ENCODE results near the gene KCNQ1. TPM values are rescaled to one million over a fixed set of nuclear protein-coding genes. Genes with fewer than 3 reads are reported as not detected.

KCNQ1 gene
- total RNA-seq, 1 experiment from 2014 or later, result 2.5 TPM

DNA sequence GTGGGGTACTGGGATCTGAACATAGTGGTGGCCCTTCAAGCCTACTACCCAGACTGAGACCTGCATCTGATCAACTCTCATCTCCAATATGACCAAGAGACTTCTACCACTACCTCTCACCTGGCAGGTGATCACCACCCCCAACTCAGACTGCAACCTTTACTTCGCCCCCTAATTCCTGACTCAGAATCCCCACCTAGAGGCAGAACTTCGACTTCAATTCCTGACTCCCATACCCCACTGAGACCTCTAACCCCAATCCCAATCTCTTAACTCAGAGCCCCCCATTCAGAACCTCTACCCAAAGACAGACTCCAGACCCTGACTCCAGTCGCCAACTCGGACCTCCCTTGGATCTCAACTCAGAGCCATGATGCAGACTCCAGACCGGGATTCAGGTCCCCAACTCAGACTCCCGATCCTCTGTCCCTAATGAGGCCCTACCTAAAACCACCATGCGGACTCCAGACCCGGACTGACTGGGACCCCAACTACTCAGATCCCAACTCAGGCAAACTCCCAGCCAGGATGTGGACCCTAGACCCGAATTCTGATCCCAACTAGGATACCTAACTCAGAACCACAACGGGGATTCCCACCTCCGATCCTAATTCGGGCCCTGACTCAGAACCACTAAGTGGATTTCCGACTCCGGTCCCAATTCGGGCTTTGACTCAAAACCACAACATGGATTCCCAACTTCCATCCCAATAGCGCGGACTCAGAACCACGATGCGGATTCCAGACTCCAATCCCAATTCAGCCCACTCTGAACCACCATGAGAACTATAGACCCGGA is 253.8 kb downstream of the KCNQ1 start:
- H3K4me3 Mint-ChIP-seq, result peak overlapping the region; percentile 86
- peaks cover 15% of the 10 kb centered on the region; the same call in 1 of the 2 replicates for H3K36me3 Mint-ChIP-seq
- POLR2A ChIA-PET, result no interaction called here
- peaks cover 68% of the 10 kb centered on the region for H3K4me1 Mint-ChIP-seq
- ATAC-seq (no peak), DNase-seq (ENCODE audit: low spot score) (peak; percentile 9)
- CTCF ChIA-PET, result no interaction called here
- TF ChIP-seq JAZF1 (CRISPR knock-in tag; IDR thresholded peaks at IDR 0.05) (no peak), PRDM15 (CRISPR knock-in tag; IDR thresholded peaks at IDR 0.05) (peak; percentile 25; the same call in 1 of the 2 replicates)
- TF ChIP-seq, protein P1, sequence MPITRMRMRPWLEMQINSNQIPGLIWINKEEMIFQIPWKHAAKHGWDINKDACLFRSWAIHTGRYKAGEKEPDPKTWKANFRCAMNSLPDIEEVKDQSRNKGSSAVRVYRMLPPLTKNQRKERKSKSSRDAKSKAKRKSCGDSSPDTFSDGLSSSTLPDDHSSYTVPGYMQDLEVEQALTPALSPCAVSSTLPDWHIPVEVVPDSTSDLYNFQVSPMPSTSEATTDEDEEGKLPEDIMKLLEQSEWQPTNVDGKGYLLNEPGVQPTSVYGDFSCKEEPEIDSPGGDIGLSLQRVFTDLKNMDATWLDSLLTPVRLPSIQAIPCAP (CRISPR knock-in tag; IDR thresholded peaks at IDR 0.05), result no peak
- peaks cover 33% of the 10 kb centered on the region for H3K27me3 Mint-ChIP-seq (ENCODE audit: low read depth)
- no peaks in the 10 kb centered on the region for H3K9me3 Mint-ChIP-seq
- peak overlapping the region; percentile 30 for H3K27ac Mint-ChIP-seq

- CTCF ChIA-PET, result no interaction called here
- H3K27ac Mint-ChIP-seq, result peak overlapping the region; percentile 30
- ATAC-seq, result no peak
- peaks cover under 1% of the 10 kb centered on the region for H3K9me3 Mint-ChIP-seq
- peak overlapping the region; percentile 86 for H3K4me3 Mint-ChIP-seq
- H3K27me3 Mint-ChIP-seq (ENCODE audit: low read depth), result peaks cover 38% of the 10 kb centered on the region
- POLR2A ChIA-PET, result interaction anchor here (0.5 kb wide), 1 partner anchor 51 kb away, joined by 4 read pairs; no protein-coding TSS in a partner anchor
- H3K4me1 Mint-ChIP-seq, result peaks cover 71% of the 10 kb centered on the region
- no peak for TF ChIP-seq ZNF263 (CRISPR knock-in tag; IDR thresholded peaks at IDR 0.05; ENCODE audit: low read depth)
- TF ChIP-seq ZNF317 (CRISPR knock-in tag; IDR thresholded peaks at IDR 0.05; ENCODE audit: borderline replicate concordance, low read depth), result no peak
- TF ChIP-seq NFE2L1 (CRISPR knock-in tag; IDR thresholded peaks at IDR 0.05), result no peak
- TF ChIP-seq PRRX2 (CRISPR knock-in tag; IDR thresholded peaks at IDR 0.05), result no peak
- TF ChIP-seq, protein P2, sequence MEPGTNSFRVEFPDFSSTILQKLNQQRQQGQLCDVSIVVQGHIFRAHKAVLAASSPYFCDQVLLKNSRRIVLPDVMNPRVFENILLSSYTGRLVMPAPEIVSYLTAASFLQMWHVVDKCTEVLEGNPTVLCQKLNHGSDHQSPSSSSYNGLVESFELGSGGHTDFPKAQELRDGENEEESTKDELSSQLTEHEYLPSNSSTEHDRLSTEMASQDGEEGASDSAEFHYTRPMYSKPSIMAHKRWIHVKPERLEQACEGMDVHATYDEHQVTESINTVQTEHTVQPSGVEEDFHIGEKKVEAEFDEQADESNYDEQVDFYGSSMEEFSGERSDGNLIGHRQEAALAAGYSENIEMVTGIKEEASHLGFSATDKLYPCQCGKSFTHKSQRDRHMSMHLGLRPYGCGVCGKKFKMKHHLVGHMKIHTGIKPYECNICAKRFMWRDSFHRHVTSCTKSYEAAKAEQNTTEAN (CRISPR knock-in tag; IDR thresholded peaks at IDR 0.05), result no peak
- TF ChIP-seq NR3C1 (CRISPR knock-in tag; conservative IDR thresholded peaks at IDR 0.05; ENCODE audit: low read depth), result no peak
- no peak for TF ChIP-seq PRDM15 (CRISPR knock-in tag; IDR thresholded peaks at IDR 0.05)
- TF ChIP-seq, protein P3, sequence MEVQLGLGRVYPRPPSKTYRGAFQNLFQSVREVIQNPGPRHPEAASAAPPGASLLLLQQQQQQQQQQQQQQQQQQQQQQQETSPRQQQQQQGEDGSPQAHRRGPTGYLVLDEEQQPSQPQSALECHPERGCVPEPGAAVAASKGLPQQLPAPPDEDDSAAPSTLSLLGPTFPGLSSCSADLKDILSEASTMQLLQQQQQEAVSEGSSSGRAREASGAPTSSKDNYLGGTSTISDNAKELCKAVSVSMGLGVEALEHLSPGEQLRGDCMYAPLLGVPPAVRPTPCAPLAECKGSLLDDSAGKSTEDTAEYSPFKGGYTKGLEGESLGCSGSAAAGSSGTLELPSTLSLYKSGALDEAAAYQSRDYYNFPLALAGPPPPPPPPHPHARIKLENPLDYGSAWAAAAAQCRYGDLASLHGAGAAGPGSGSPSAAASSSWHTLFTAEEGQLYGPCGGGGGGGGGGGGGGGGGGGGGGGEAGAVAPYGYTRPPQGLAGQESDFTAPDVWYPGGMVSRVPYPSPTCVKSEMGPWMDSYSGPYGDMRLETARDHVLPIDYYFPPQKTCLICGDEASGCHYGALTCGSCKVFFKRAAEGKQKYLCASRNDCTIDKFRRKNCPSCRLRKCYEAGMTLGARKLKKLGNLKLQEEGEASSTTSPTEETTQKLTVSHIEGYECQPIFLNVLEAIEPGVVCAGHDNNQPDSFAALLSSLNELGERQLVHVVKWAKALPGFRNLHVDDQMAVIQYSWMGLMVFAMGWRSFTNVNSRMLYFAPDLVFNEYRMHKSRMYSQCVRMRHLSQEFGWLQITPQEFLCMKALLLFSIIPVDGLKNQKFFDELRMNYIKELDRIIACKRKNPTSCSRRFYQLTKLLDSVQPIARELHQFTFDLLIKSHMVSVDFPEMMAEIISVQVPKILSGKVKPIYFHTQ (CRISPR knock-in tag; IDR thresholded peaks at IDR 0.05), result no peak
- TF ChIP-seq ZNF121 (CRISPR knock-in tag; IDR thresholded peaks at IDR 0.05), result peak; percentile 95
- DNase-seq (ENCODE audit: low spot score), result peak; percentile 20
- H3K36me3 Mint-ChIP-seq, result peaks cover 15% of the 10 kb centered on the region
Observed at GRCh38 chr11:2699185-2699530, 254.3 kb downstream of the KCNQ1 start.

Data from WTC11 (cell line).